ENCODE results near the gene ZW10. TPM values are rescaled to one million over a fixed set of nuclear protein-coding genes. Genes with fewer than 3 reads are reported as not detected.

Gene ZW10
- total RNA-seq, 4 donors from 2014 or later: 8.8 to 10.9 (median 9.4) TPM

GRCh38 chr11:113736323-113736722 is 37.2 kb downstream of the ZW10 start:
- no peaks in the 10 kb centered on the region for H3K9me3 ChIP-seq
- TF ChIP-seq CTCF (IDR thresholded peaks at IDR 0.05) (no peak), POLR2AphosphoS5 (IDR thresholded peaks at IDR 0.05) (no peak), POLR2A (IDR thresholded peaks at IDR 0.05; ENCODE audit: low read depth) (no peak), EP300 (IDR thresholded peaks at IDR 0.05) (no peak)
- H3K27ac ChIP-seq (replicated peaks in 1 of 4): no peak overlapping the region
- H3K36me3 ChIP-seq: peaks cover 37 to 87% (median 83%) of the 10 kb centered on the region in 4 donors
- intact Hi-C loops (cut with DNase I): loop anchor here (10.0 kb wide), 1 partner anchor 202 kb away; no protein-coding TSS in a partner anchor
- H3K4me1 ChIP-seq: peaks cover 0 to 3% (median 0%) of the 10 kb centered on the region in 4 donors
- 93% methylated on average over 1 of the region's 1 CpG for WGBS
- H3K4me3 ChIP-seq: no peak overlapping the region
- DNase-seq (ENCODE audit: extremely low spot score): no peak
- H3K27me3 ChIP-seq: no peaks in the 10 kb centered on the region

- intact Hi-C loops (cut with DNase I): loop anchor here (10.0 kb wide), 1 partner anchor 197 kb away; no protein-coding TSS in a partner anchor
- peaks cover 13 to 45% (median 44%) of the 10 kb centered on the region in 4 donors for H3K36me3 ChIP-seq
Observed at GRCh38 chr11:113732092-113732491, 41.4 kb downstream of the ZW10 start.

GRCh38 chr11:113730887-113731726 is 42.4 kb downstream of the ZW10 start:
- WGBS: 38% methylated on average over 4 of the region's 4 CpGs
- no peak overlapping the region for H3K27ac ChIP-seq (replicated peaks in 1 of 4)
- intact Hi-C loops (cut with DNase I): loop anchor here (2.0 to 10.0 kb wide), 2 partner anchors 196 to 426 kb away; no protein-coding TSS in a partner anchor
- peaks cover 3 to 35% (median 35%) of the 10 kb centered on the region in 4 donors for H3K36me3 ChIP-seq
- no peaks in the 10 kb centered on the region for H3K27me3 ChIP-seq
- H3K4me3 ChIP-seq: no peak overlapping the region
- TF ChIP-seq POLR2A (IDR thresholded peaks at IDR 0.05; ENCODE audit: low read depth): no peak
- peak; percentile 60 to 65 (median 60) for TF ChIP-seq CTCF (IDR thresholded peaks at IDR 0.05)
- H3K9me3 ChIP-seq: no peaks in the 10 kb centered on the region
- DNase-seq (ENCODE audit: extremely low spot score): no peak
- H3K4me1 ChIP-seq: peaks cover 0 to 9% (median 0%) of the 10 kb centered on the region in 4 donors

More at GRCh38 chr11:113732092-113732491, 41.4 kb downstream of the ZW10 start:
- H3K27ac ChIP-seq (replicated peaks in 1 of 4): no peak overlapping the region
- no peaks in the 10 kb centered on the region for H3K27me3 ChIP-seq
- DNase-seq (ENCODE audit: extremely low spot score): no peak
- 86% methylated on average over 5 of the region's 5 CpGs for WGBS
- TF ChIP-seq EP300 (IDR thresholded peaks at IDR 0.05): no peak
- TF ChIP-seq POLR2A (IDR thresholded peaks at IDR 0.05; ENCODE audit: low read depth): no peak
- no peak for TF ChIP-seq CTCF (IDR thresholded peaks at IDR 0.05)
- no peak for TF ChIP-seq POLR2AphosphoS5 (IDR thresholded peaks at IDR 0.05)
- H3K9me3 ChIP-seq: no peaks in the 10 kb centered on the region
- peaks cover 0 to 9% (median 0%) of the 10 kb centered on the region in 4 donors for H3K4me1 ChIP-seq
- no peak overlapping the region for H3K4me3 ChIP-seq

- WGBS: 83% methylated on average over 5 of the region's 5 CpGs
- no peak for DNase-seq (ENCODE audit: extremely low spot score)
- no peak overlapping the region for H3K4me3 ChIP-seq
- TF ChIP-seq EP300 (IDR thresholded peaks at IDR 0.05): no peak
- TF ChIP-seq CTCF (IDR thresholded peaks at IDR 0.05): no peak
- TF ChIP-seq POLR2AphosphoS5 (IDR thresholded peaks at IDR 0.05): no peak
- no peak for TF ChIP-seq POLR2A (IDR thresholded peaks at IDR 0.05; ENCODE audit: low read depth)
- H3K9me3 ChIP-seq: no peaks in the 10 kb centered on the region
- H3K27me3 ChIP-seq: no peaks in the 10 kb centered on the region
- H3K27ac ChIP-seq (replicated peaks in 1 of 4): no peak overlapping the region
- H3K4me1 ChIP-seq: peaks cover 0 to 9% (median under 1%) of the 10 kb centered on the region in 4 donors
- intact Hi-C loops (cut with DNase I): no loop called here
- peaks cover 3 to 22% (median 20%) of the 10 kb centered on the region in 4 donors for H3K36me3 ChIP-seq
Observed at GRCh38 chr11:113729456-113729855, 44.0 kb downstream of the ZW10 start.

Data from esophagus muscularis mucosa (tissue), 4 donors.